Bronchial epithelial cell (primary cell): ENCODE results near the gene HS3ST1. TPM values are rescaled to one million over a fixed set of nuclear protein-coding genes. Genes with fewer than 3 reads are reported as not detected.

Experiments
- DNase-seq: peaks from one replicate; pipeline ENCODE4 v3.0.0-alpha.2; 2010; ENCODE audit warnings: low read depth
- FAIRE-seq: peaks from 2 replicates; lab custom pipeline; 2011; peaks lifted over from hg19 to GRCh38; lab: Jason Lieb, UNC
- H3K27me3 ChIP-seq: 2 replicates; pipeline ENCODE4 v1.5.1; 2011; ENCODE audit warnings: low read length; ENCODE audit not compliant: control insufficient read depth, insufficient read depth
- H3K36me3 ChIP-seq: 2 replicates; pipeline ENCODE4 v1.5.1; 2011; ENCODE audit warnings: low read length; ENCODE audit not compliant: control insufficient read depth, insufficient read depth
- H3K4me3 ChIP-seq: 2 replicates; pipeline ENCODE4 v1.5.1; 2011; ENCODE audit warnings: mild to moderate bottlenecking, low read depth, low read length, control low read depth
- CTCF ChIP-seq: IDR thresholded peaks from 2 replicates; pipeline ENCODE4 v1.5.1; 2011; ENCODE audit warnings: mild to moderate bottlenecking, moderate library complexity, low read length, control low read depth, inconsistent platforms; ENCODE audit not compliant: insufficient read depth, severe bottlenecking
- total RNA-seq: library from RNA; depleted of rRNA; stranded (reverse); fragments of >200 nt; gene quantifications from 2 replicates; pipeline ENCODE4 v1.2.1, GENCODE V29; 2014

The HS3ST1 gene
- total RNA-seq, 1 donor from 2014 or later, result 2.4 TPM

- TF ChIP-seq CTCF, result no peak
Observed at GRCh38 chr4:11354531-11354930, 74.2 kb downstream of the HS3ST1 start.

GRCh38 chr4:11348449-11349088, 80.1 kb downstream of the HS3ST1 start:
- no peak overlapping the region for H3K4me3 ChIP-seq
- DNase-seq (no peak), FAIRE-seq (no peak)
- TF ChIP-seq CTCF, result no peak
- no peaks in the 10 kb centered on the region for H3K27me3 ChIP-seq
- no peaks in the 10 kb centered on the region for H3K36me3 ChIP-seq

More at GRCh38 chr4:11354531-11354930, 74.2 kb downstream of the HS3ST1 start:
- FAIRE-seq, result no peak
- Histone ChIP-seq H3K4me3 (no peak overlapping the region), H3K27me3 (no peaks in the 10 kb centered on the region), H3K36me3 (no peaks in the 10 kb centered on the region)
- no peak for DNase-seq

GRCh38 chr4:11344916-11345315, 83.8 kb downstream of the HS3ST1 start:
- peaks cover 1% of the 10 kb centered on the region for H3K27me3 ChIP-seq
- no peaks in the 10 kb centered on the region for H3K36me3 ChIP-seq
- no peak overlapping the region for H3K4me3 ChIP-seq
- TF ChIP-seq CTCF, result no peak
- FAIRE-seq (no peak), DNase-seq (no peak)

- no peak for DNase-seq
- Histone ChIP-seq H3K36me3 (no peaks in the 10 kb centered on the region), H3K27me3 (peaks cover 1% of the 10 kb centered on the region), H3K4me3 (no peak overlapping the region)
- TF ChIP-seq CTCF, result no peak
- FAIRE-seq, result no peak
Observed at GRCh38 chr4:11343536-11343935, 85.2 kb downstream of the HS3ST1 start.
